GDM1 (cell line): ENCODE results near the gene NET1.
"Not testable (repeated sequence)": the region's sequence is repeated elsewhere in the genome, so short reads cannot be mapped to it uniquely, and the experiment has no call there.

ENCODE experiments used
- DNase-seq: peaks from one replicate; lab custom pipeline; 2025; lab: John Stamatoyannopoulos, UW

Gene NET1

DNA sequence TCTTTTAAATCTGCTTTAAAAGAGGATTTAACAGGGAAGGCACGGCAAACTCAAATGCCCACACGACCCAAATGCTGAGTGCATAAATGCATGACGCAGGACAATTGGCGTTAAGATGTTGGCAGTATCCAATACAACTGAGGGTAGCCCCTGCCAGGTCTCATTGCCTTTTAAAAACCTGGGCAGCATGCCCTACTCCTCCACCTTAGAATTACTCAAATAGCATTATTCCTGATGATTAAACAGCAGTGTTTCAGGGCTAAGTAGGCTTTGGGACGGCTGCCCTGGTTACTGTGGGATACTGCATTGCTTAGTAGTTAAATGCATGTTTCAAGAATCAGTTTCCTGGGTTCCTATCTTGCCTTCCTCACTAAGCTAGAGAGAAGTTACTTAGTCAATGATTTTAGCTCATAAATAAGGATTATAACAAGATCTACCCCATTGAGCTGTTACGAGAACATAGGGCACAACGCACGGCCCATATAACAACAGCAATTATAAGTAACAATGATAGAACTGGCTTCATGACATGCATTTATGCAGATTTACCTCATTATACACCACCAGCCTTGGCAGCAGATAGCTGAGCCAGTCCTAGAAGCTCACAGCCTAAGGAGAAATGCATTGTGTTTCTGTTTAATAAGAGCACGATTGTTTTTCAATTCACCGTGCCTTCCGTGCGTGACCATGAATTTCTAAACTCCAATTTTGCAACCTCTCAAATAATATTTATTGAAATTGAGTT lies 15.6 kb upstream of the NET1 start:
- DNase-seq, result no peak

DNA sequence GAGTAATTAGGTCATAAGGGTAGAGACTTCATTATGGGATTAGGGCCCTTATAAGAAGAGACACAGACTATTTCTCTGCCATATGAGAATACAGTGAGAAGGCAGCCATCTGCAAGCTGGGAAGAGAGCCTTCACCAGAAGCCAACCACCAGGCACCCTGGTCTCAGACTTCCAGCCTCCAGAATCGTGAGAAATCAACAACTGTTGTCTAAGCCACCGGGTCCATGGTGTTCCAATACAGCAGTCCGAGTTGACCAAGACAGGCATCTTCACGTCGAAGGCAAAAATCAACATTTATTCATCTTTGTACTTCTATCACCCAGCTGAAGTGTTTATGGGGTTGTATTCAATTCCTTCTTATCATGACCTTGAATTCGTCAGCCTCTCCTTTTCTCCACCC lies 13.0 kb upstream of the NET1 start:
- no peak for DNase-seq

DNA sequence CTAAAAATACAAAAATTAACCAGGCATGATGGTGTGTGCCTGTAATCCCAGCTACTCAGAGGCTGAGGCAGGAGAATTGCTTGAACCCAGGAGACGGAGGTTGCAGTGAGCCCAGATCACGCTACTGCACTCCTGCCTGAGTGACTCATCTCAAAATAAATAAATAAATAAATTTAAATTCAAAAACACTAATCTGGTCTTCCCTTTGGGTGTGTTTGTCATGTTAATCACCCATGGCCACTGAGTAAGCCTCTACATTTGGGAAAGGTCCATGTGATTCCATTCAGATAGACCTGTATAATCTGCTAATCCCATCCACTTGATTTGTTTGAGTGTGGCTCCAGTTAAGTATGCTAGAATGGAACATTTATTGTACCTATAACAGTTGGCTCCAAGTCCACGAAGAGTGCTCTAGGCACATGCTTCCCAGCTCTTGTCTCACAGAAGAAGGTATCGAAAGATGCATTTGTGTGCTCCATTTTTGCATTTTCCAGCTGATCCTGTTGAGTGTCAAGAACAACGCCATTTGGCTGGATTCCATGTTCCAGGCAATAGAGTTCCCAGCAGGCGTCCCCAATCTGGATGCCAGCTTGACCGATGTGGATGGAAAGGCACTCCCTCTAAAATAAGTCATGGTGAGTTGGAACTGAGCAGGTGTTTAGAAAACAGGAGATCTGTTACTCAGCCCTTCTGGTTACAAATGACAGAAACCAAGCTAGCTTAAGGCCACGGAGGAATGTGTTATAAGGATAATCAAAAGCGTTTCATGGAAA lies 11.7 kb upstream of the NET1 start:
- DNase-seq, result no peak

- no peak for DNase-seq
Measured at GRCh38 chr10:5402798-5403197, 9.6 kb upstream of the NET1 start.

- no peak for DNase-seq
Measured at GRCh38 chr10:5404208-5405041, 7.9 kb upstream of the NET1 start, which contains the start of gene TUBAL3. Gene TUBAL3, minus strand, starts transcription at chr10:5404828. Its CDS starts 36 bp downstream, at chr10:5404792.

DNA sequence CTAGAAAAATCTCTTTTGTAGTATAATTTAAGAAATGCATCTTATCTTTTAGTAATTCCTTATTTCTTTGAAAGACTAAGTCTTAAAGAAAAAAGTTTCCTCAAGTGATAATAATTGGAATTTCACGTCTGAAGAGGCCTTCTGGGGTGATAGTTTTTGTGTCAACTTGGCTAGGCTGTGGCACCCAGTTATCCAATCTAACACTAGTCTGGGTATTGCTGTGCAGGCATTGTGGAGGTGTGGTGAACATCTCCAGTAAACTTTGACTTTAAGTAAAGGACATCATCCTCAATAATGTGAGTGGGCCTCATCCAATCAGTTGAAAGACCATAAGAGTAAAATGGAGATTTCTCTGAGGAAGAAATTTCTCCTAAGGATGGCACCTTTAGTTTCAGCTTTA lies 5.4 kb upstream of the NET1 start:
- DNase-seq, result no peak

DNA sequence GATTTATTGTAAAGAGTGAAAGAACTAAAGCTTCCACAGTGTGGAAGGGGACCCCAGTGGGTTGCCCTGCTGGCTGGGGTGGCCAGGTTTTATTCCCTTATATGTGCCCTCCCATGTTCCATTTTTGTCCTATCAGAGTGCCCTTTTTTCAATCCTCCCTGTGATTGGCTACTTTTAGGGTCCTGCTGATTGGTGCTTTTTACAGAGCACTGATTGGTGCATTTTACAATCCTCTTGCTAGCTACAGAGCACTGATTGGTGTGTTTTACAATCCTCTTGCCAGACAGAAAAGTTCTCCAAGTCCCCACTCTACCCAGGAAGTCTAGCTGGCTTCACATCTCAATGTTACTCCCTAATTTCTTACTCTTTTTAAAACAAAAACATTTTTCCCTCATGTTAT lies 1.6 kb upstream of the NET1 start:
- not testable (repeated sequence) for DNase-seq

DNA sequence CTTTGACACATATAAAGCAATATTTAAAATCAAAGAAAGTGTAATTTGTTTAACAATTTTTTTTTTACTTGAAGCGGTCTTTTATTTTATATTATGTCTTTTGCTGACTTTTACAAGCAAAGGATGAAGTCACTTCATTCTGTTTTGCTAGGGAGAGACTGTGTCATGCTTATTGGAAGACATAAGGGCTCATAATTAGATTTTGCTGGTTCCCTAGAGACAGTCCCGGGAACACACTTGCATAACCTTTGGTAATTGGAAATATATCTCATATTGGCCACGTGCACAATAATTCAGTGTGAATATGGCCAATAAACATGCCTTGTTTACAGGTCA lies 448 bp upstream of the NET1 start:
- no peak for DNase-seq

- DNase-seq, result no peak
Measured at GRCh38 chr10:5413012-5413938, 918 bp downstream of the NET1 start.

GRCh38 chr10:5416981-5417380 lies 4.6 kb downstream of the NET1 start:
- no peak for DNase-seq

- no peak for DNase-seq
Measured at GRCh38 chr10:5418584-5418983, 6.2 kb downstream of the NET1 start.

DNA sequence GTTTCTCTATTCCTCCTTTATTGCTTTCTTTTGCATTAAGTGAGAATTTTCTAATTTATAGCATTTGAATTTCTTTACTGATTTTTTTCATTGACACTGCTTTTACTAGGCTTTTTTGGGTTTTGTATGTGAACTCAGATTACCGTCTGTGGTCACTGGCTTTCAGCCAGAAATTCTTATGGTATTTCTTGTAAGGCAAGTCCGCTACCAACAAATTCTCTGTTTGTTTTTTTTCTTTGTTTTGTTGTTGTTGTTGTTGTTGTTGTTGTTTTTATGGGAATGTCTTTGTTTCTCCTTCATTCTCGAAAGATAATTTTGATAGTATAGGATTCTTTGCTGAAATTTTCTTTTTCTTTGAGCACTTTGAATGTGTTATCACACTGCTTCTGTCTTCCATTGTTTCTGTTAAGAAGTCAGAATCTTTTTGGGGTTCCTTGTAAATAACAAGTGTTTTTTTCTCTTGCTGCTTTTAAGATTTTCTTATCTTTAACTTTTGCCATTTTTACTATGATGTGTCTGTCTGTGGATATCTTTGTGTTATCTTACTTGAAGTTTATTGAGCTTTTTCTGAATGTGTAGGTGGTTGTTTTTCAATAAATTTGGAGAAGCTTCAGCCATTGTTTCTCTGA lies 7.2 kb downstream of the NET1 start:
- DNase-seq, result no peak

GRCh38 chr10:5423771-5424170 lies 11.4 kb downstream of the NET1 start:
- no peak for DNase-seq

- DNase-seq, result no peak
Measured at GRCh38 chr10:5424751-5425150, 12.4 kb downstream of the NET1 start.

DNA sequence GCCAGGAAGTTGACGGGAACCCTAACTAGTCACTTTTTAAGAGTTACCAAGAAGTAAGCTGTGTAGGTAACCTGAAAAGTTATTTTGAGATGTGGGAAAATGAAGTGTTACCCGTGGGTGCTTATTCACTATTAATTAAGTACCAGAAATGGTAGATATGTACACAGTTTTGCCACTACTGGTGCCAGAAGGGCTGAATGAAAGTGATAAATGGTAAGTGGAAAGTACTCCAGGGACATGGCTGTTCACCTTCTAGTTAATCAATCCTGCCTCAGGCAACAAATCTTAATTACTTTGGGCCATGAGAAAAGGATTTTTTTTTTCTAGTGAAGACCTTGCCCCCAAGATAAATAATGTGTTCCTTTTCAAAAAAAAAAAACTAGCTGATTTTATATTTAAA lies 15.8 kb downstream of the NET1 start:
- DNase-seq, result no peak

DNA sequence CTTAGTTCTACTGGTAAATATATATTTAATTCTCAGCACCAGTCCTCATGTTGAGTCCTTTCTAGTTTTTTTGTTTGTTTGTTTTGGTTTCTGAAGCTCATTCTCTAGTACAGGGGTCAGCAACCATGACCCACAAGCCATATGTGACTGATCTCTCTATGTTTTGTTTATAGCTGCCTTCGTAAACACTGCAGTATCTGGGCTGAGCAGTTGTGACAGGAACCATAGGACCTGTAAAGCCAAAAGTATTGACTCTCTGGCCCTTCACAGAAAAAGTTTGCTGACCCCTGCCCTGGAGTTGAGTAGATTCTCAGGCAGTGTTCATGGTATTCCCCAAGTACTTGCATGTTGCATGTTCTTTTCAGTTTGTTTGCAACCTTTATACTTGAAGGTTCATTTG lies 20.8 kb downstream of the NET1 start:
- DNase-seq, result no peak

DNA sequence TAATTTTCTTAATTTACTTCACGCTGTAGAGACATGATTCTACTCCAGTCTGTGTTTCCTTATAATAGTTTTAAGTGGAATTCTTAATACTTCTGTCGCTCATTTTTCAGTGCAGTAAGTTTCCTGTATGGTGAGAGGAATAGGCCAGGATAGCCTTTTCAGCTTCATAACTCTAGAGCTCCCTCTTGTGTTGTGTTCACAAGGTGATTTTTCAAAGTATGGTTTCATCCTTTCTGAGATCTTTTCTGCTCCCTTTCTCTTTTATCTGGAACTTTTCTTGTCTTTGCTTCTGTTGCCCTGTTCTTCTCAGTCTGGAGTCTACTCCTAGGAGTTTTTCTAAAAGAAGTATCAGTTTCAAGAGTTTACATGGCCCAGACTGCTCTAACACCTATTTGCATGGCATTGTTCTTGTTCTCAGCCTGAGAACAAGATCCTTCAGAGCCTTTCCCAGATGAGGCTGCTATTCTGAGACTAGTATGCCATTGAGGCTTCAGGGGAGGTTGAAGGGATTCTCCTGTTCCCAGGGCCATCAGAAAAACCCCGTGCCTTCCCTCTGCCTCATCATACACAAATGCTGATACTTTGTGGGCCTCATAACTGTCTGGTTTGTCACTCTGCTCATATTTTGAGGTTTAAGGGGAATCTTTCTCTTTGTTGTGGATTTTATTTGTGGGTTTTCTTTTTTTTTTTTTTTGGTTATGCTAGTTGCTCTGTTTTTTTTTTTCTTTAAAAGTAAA lies 21.8 kb downstream of the NET1 start:
- peak; percentile 17 for DNase-seq

GRCh38 chr10:5435328-5435727 lies 23.0 kb downstream of the NET1 start:
- no peak for DNase-seq

DNA sequence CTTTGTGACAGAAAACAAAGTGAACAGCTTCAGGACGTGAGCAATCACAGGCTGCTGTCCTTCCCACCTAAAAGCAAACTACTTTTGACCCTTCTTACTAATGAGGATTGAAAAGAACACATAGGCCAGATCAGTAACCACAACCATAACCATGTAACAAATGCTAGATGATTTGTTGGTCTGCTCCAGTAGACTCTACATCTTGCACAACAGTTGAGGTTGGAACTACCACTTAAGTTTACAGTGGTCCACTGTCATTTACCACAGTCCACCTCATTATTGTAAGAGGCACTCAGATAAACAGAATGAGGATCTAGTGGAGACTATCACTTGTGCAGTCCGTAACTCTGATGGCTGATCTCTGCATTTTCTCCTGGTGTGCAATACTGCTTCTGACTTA lies 27.8 kb downstream of the NET1 start:
- no peak for DNase-seq

DNA sequence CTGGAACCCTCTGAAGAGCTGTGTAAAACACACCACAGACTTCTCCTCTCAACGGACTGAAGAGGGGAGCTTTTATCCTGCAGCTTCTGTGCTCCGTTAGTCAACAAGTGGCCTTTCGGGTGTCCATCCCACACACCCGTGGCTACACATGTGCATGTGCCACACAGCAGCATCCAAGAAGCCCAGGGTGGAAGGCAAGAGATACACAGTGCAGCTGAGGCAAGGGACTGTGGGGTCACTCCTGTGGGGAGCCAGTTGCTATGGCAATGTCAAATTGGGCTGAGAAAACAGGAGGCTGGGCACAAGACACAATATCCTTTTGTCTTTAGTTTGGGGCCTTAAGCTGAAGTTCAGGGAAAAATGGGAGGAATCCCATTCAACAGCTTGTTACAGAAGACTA lies 28.7 kb downstream of the NET1 start:
- DNase-seq, result no peak
